Osteocyte (in vitro differentiated cells): ENCODE data around the gene APOC4. TPM values are rescaled to one million over a fixed set of nuclear protein-coding genes. Genes with fewer than 3 reads are reported as not detected.

Experiments used
- DNase-seq: peaks from one replicate; pipeline ENCODE4 v3.0.0; 2021; ENCODE audit warnings: mixed read lengths; ENCODE audit not compliant: unreplicated experiment; ENCODE audit errors: extremely low spot score
- H3K27ac Mint-ChIP-seq: one replicate; pipeline ENCODE4 v1.8.0; 2021; ENCODE audit warnings: mild to moderate bottlenecking, mixed read lengths; ENCODE audit not compliant: unreplicated experiment
- H3K27me3 Mint-ChIP-seq: one replicate; pipeline ENCODE4 v1.8.0; 2021; ENCODE audit warnings: mixed read lengths; ENCODE audit not compliant: unreplicated experiment
- H3K36me3 Mint-ChIP-seq: one replicate; pipeline ENCODE4 v1.8.0; 2021; ENCODE audit warnings: mixed read lengths; ENCODE audit not compliant: unreplicated experiment
- H3K4me1 Mint-ChIP-seq: one replicate; pipeline ENCODE4 v1.8.0; 2021; ENCODE audit warnings: mixed read lengths; ENCODE audit not compliant: unreplicated experiment
- H3K4me3 Mint-ChIP-seq: one replicate; pipeline ENCODE4 v1.8.0; 2021; ENCODE audit warnings: mild to moderate bottlenecking, moderate library complexity, mixed read lengths; ENCODE audit not compliant: unreplicated experiment
- H3K9me3 Mint-ChIP-seq: one replicate; pipeline ENCODE4 v1.8.0; 2021; ENCODE audit warnings: mixed read lengths; ENCODE audit not compliant: unreplicated experiment
- CTCF ChIP-seq: fragments of 200-600 bp; sonication (generic); IDR thresholded peaks from 2 replicates; pipeline ENCODE4 v1.5.0; 2021; ENCODE audit warnings: antibody characterized with exemption, mild to moderate bottlenecking, moderate library complexity
- long read RNA-seq: library from polyadenylated mRNA; unstranded; transcript quantifications from one replicate; pipeline ENCODE4 v2.0.0, GENCODE V29; 2021
- total RNA-seq: library from RNA; stranded (reverse); gene quantifications from 2 replicates; pipeline ENCODE4 v1.2.1, GENCODE V29; 2021

The APOC4 gene
- total RNA-seq: not detected in 2 replicates
- long read RNA-seq: 0 reads

GRCh38 chr19:44942067-44942571 is at the start of gene APOC4:
TSS of gene APOC4 (plus strand) at chr19:44942237. CDS start at chr19:44942278, 41 bp downstream.
- Mint-ChIP-seq H3K9me3 (no peaks in the 10 kb centered on the region), H3K36me3 (no peaks in the 10 kb centered on the region), H3K27ac (no peak within 1 kb of the TSS), H3K27me3 (no peaks in the 10 kb centered on the region), H3K4me3 (no peak within 1 kb of the TSS), H3K4me1 (no peaks in the 10 kb centered on the region)
- DNase-seq: no peak
- no peak for TF ChIP-seq CTCF

GRCh38 chr19:44892932-44893331 is 49.1 kb upstream of the APOC4 start:
- peak overlapping the region; percentile 92 for H3K4me3 Mint-ChIP-seq
- H3K9me3 Mint-ChIP-seq: no peaks in the 10 kb centered on the region
- no peaks in the 10 kb centered on the region for H3K27me3 Mint-ChIP-seq
- peaks cover 18% of the 10 kb centered on the region for H3K36me3 Mint-ChIP-seq
- TF ChIP-seq CTCF: no peak
- H3K27ac Mint-ChIP-seq: no peak overlapping the region
- DNase-seq: no peak
- H3K4me1 Mint-ChIP-seq: peaks cover 22% of the 10 kb centered on the region

- no peak overlapping the region for H3K27ac Mint-ChIP-seq
Measured at GRCh38 chr19:44893332-44894051, 48.5 kb upstream of the APOC4 start.

GRCh38 chr19:44894052-44894400 is 48.0 kb upstream of the APOC4 start:
- peaks cover 21% of the 10 kb centered on the region for H3K4me1 Mint-ChIP-seq
- TF ChIP-seq CTCF: no peak
- no peaks in the 10 kb centered on the region for H3K27me3 Mint-ChIP-seq
- H3K9me3 Mint-ChIP-seq: no peaks in the 10 kb centered on the region
- H3K4me3 Mint-ChIP-seq: no peak overlapping the region
- no peak overlapping the region for H3K27ac Mint-ChIP-seq
- peaks cover 17% of the 10 kb centered on the region for H3K36me3 Mint-ChIP-seq
- no peak for DNase-seq

More at GRCh38 chr19:44893332-44894051, 48.5 kb upstream of the APOC4 start:
- no peak for TF ChIP-seq CTCF
- Mint-ChIP-seq H3K4me3 (peak overlapping the region; percentile 26), H3K27me3 (no peaks in the 10 kb centered on the region), H3K9me3 (no peaks in the 10 kb centered on the region), H3K4me1 (peaks cover 22% of the 10 kb centered on the region), H3K36me3 (peaks cover 17% of the 10 kb centered on the region)
- no peak for DNase-seq

- Mint-ChIP-seq H3K27ac (no peak overlapping the region), H3K36me3 (peaks cover 19% of the 10 kb centered on the region), H3K9me3 (no peaks in the 10 kb centered on the region), H3K4me3 (no peak overlapping the region), H3K4me1 (peaks cover 17% of the 10 kb centered on the region), H3K27me3 (no peaks in the 10 kb centered on the region)
- DNase-seq: no peak
- no peak for TF ChIP-seq CTCF
Measured at GRCh38 chr19:44894946-44895345, 47.1 kb upstream of the APOC4 start.
